HepG2 (cell line): ENCODE results near the gene ACAP3. TPM values are rescaled to one million over a fixed set of nuclear protein-coding genes. Genes with fewer than 3 reads are reported as not detected.

Source experiments
- AGO1 ChIP-seq: fragments of 200-400 bp; formaldehyde crosslinking; IDR thresholded peaks from 2 replicates; pipeline ENCODE4 v1.6.1; 2017; ENCODE audit warnings: mild to moderate bottlenecking, low read depth, low read length, moderate library complexity; ENCODE audit not compliant: poor library complexity, severe bottlenecking
- CEBPG ChIP-seq: IDR thresholded peaks from 2 replicates; pipeline ENCODE4 v1.6.1; 2016
- HNF1B ChIP-seq: sonication (generic); formaldehyde crosslinking; IDR thresholded peaks from 2 replicates; pipeline ENCODE4 v1.5.1; 2020; ENCODE audit warnings: mild to moderate bottlenecking, moderate library complexity, missing genetic modification reagents
- IRX3 ChIP-seq: sonication (generic); formaldehyde crosslinking; IDR thresholded peaks from 2 replicates; pipeline ENCODE4 v1.8.1; 2023; ENCODE audit warnings: mild to moderate bottlenecking, low read depth, missing genetic modification reagents, borderline replicate concordance
- LCORL ChIP-seq, 2 experiments: fragments of 450-650 bp in 1 of 2; sonication (generic) in 1 of 2; formaldehyde crosslinking in 1 of 2; IDR thresholded peaks; 2 replicates each; pipeline versions ENCODE4 v1.5.0 to v1.6.1; 2017 to 2020; ENCODE audit warnings: antibody characterized with exemption in 1 of 2, missing genetic modification reagents in 1 of 2
- MAFK ChIP-seq, 2 experiments: IDR thresholded peaks in 1 of 2; conservative IDR thresholded peaks in 1 of 2; 2 replicates each; pipeline ENCODE4 v1.6.1; 2011; ENCODE audit warnings: improper control_type of control experiment in 2 of 2, low read length in 2 of 2
- ZBTB25 ChIP-seq: IDR thresholded peaks from 2 replicates; pipeline ENCODE4 v1.6.1; 2018; ENCODE audit warnings: missing genetic modification reagents
- ZBTB43 ChIP-seq: sonication (generic); formaldehyde crosslinking; conservative IDR thresholded peaks from 2 replicates; pipeline ENCODE4 v1.4.0; 2020; ENCODE audit warnings: missing genetic modification reagents
- ZNF136 ChIP-seq: sonication (generic); formaldehyde crosslinking; IDR thresholded peaks from 2 replicates; pipeline ENCODE4 v1.8.1; 2022; ENCODE audit warnings: low read depth, mild to moderate bottlenecking, moderate library complexity, missing genetic modification reagents
- ZNF318 ChIP-seq: sonication (generic); formaldehyde crosslinking; IDR thresholded peaks from 2 replicates; pipeline ENCODE4 v1.4.0; 2020; ENCODE audit warnings: mild to moderate bottlenecking, missing genetic modification reagents
- ZNF33B ChIP-seq: sonication (generic); formaldehyde crosslinking; IDR thresholded peaks from 2 replicates; pipeline ENCODE4 v1.5.1; 2020; ENCODE audit warnings: mild to moderate bottlenecking, missing genetic modification reagents
- ZNF607 ChIP-seq: sonication (generic); formaldehyde crosslinking; IDR thresholded peaks from 2 replicates; pipeline ENCODE4 v1.5.1; 2020; ENCODE audit warnings: missing genetic modification reagents, mild to moderate bottlenecking, borderline replicate concordance
- ZNF782 ChIP-seq: sonication (generic); formaldehyde crosslinking; IDR thresholded peaks from 2 replicates; pipeline ENCODE4 v1.4.0; 2020; ENCODE audit warnings: missing genetic modification reagents, mild to moderate bottlenecking, borderline replicate concordance
- ZNF792 ChIP-seq: IDR thresholded peaks from 2 replicates; pipeline ENCODE4 v1.6.1; 2016
- polyA plus RNA-seq, 8 experiments: library from polyadenylated mRNA; depleted of rRNA in 3 of 8; stranded (reverse) in 7 of 8; unstranded in 1 of 8; fragments of >200 nt; fragmentation: Illumina TruSeq in 4 of 8; extraction: Trizol in 4 of 8; gene quantifications; 2 replicates each; pipeline versions ENCODE4 v1.2.1 to v1.2.3, GENCODE V29; 2011 to 2016; ENCODE audit warnings: low read depth in 4 of 8, missing spikeins in 1 of 8, mixed read lengths in 1 of 8; ENCODE audit not compliant: insufficient read depth in 1 of 8
- total RNA-seq, 5 experiments: library from RNA; depleted of rRNA; stranded (reverse); fragments of >200 nt; fragmentation: Illumina TruSeq; extraction: Trizol; gene quantifications; 2 replicates each; pipeline ENCODE4 v1.2.3, GENCODE V29; 2016; ENCODE audit warnings: low read depth in 1 of 5

ACAP3 gene
- total and polyA plus RNA-seq, 2 of the 13 experiments (the other 11 are each of a cell fraction or from before 2014, with no cell fraction given): 29.4 to 50.8 TPM

- TF ChIP-seq ZBTB43 (CRISPR knock-in tag) (0 out of 2 replicates have a peak, but pooled peaks have one; percentile 43), AGO1 (peak; percentile 82), HNF1B (0 out of 2 replicates have a peak, but pooled peaks have one; percentile 18), ZNF33B (no peak), ZNF792 (peak; percentile 72), ZNF136 (CRISPR knock-in tag) (no peak), ZNF782 (CRISPR knock-in tag) (0 out of 2 replicates have a peak, but pooled peaks have one; percentile 61), LCORL (IDR thresholded peaks at IDR 0.05) (no peak), LCORL (CRISPR knock-in tag; IDR thresholded peaks at IDR 0.05) (peak; percentile 55; the same call in 1 of the 2 replicates), ZBTB25 (CRISPR knock-in tag) (peak; percentile 68; the same call in 1 of the 2 replicates), ZNF318 (CRISPR knock-in tag) (no peak), MAFK (conservative IDR thresholded peaks at IDR 0.05 in 1 of 2, IDR thresholded peaks at IDR 0.05 in 1 of 2; ENCODE audit: low read length in 2 of 2) (no peak), ZNF607 (CRISPR knock-in tag) (peak; percentile 13; the same call in 1 of the 2 replicates), IRX3 (CRISPR knock-in tag) (peak; percentile 36; the same call in 1 of the 2 replicates), CEBPG (CRISPR knock-in tag) (peak; percentile 93)
Measured at GRCh38 chr1:1307923-1308755, at the start of gene ACAP3, which contains the start of gene PUSL1 (continued).
